SIG-M5 (cell line): ENCODE data around the gene PAIP1.
"Not testable (repeated sequence)": the region's sequence is repeated elsewhere in the genome, so short reads cannot be mapped to it uniquely, and the experiment has no call there.

ENCODE experiments used
- DNase-seq: peaks from one replicate; lab custom pipeline; 2025; lab: John Stamatoyannopoulos, UW

Gene PAIP1, protein sequence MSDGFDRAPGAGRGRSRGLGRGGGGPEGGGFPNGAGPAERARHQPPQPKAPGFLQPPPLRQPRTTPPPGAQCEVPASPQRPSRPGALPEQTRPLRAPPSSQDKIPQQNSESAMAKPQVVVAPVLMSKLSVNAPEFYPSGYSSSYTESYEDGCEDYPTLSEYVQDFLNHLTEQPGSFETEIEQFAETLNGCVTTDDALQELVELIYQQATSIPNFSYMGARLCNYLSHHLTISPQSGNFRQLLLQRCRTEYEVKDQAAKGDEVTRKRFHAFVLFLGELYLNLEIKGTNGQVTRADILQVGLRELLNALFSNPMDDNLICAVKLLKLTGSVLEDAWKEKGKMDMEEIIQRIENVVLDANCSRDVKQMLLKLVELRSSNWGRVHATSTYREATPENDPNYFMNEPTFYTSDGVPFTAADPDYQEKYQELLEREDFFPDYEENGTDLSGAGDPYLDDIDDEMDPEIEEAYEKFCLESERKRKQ

DNA sequence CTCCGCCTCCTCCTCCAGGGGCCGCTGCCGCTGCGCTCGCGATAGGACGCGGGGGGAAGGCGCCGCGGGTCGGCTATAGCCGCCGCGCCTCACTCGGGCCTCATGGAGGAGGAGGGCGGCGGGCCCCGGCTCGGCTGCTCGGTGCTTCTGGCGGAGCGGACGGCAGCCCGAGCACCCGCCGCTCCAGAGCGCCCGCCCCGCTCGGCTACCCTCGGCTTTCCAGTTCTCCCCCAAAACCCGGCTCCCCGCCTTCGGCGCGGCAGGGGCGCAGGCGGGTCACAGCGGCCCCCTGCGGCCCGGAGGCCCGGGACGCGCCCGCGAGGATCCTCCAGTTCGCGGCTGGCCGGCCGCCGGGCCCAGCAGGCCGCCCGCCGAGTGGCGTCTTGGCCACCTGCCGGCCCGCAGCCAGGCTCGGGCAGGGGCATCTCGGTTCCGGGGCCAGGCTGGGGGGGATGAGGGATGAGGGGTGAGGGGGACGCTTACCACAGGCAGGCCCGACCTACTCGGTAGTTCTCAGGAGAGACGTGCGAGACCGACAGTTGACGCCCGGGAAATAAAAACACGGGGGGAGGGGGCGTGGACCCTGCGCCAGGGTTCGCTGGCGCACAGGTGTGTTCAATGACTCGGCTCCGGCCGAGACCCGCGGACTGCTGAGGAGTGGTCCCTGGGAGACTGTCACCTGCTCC lies at the start of gene PAIP1:
Gene PAIP1 (minus strand): TSS at position 221 of the 686 bp plus-strand sequence. CDS start 231 bp downstream, outside the sequence.
- DNase-seq = peak; percentile 40

DNA sequence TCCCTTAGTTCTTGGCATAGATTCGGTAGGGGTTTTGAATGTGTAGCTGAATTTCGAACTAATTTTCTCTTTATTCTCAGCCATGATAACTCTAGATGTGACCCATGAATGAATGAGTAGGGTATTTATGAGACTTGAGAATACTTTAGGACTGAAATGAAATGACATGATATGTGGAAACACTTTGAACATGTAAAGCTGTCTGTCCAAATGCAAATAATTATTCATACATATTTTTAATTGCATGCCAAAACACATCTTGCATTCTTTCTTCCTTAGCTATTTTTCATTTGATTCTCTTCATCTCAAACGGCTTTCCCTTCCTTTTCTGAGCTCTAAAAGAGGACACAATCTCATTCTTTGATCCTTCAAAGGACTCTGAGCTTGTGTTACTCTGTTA lies 49.5 kb upstream of the PAIP1 start:
- DNase-seq = no peak

DNA sequence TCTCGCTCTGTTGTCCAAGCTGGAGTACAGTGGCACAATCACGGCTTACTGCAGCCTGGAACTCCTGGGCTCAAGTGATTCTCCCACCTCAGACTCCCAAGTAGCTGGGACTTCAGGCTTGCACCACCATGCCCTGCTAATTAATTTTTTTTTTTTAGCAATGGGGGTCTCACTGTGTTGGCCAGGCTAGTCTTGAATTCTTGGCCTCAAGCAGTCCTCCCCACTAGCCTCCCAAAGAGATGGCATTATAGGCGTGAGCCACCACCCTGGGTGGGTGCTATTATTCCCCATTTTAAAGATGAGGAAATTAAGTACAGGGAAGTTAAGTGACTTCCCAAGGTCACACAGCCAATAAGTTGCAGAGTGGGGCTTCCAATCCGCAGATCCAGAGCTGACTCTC lies 47.8 kb upstream of the PAIP1 start:
- DNase-seq = no peak

DNA sequence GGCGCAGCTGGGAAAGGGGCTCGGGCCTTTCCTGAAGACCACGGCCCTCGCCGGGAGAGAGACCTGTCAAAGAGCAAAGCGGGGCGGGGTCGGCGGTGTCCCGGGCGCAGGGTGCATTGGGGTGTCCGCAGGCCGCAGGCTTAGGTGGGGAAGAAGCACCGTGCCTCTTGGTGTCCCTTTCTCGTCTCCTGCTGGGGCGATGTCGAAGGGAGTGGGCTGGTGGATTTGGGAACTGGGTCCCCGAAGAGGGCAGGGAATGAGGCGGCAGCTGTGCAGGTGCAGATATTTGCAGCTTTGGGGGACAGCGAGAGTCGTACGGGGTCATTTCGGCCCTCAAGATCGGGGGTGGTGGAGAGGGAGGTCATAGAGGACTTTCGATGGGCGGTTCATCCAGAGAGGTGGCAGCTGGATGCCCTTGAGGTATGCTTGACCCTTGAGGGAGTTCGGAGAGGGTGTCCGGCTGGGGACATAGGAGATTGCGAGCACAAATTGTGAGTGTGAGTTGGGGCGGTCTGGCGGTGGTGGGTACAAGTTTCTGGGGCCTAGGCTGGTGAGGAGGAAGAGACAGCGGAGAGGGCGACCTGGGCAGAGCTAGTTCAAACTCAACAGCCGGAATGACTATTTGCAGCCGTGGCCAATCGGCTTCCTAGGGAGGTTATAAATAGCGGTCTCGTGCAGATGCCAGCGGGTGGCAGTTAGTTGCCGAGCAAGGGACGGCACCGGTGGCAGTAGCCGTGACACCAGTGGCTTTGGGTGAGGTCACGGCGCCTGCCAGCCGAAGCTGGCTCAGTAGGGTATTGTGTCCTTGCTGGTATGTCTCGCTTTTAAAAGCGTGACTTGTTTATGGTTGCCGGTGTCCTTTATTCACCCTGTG lies 46.7 kb upstream of the PAIP1 start:
- DNase-seq = peak; percentile 43

DNA sequence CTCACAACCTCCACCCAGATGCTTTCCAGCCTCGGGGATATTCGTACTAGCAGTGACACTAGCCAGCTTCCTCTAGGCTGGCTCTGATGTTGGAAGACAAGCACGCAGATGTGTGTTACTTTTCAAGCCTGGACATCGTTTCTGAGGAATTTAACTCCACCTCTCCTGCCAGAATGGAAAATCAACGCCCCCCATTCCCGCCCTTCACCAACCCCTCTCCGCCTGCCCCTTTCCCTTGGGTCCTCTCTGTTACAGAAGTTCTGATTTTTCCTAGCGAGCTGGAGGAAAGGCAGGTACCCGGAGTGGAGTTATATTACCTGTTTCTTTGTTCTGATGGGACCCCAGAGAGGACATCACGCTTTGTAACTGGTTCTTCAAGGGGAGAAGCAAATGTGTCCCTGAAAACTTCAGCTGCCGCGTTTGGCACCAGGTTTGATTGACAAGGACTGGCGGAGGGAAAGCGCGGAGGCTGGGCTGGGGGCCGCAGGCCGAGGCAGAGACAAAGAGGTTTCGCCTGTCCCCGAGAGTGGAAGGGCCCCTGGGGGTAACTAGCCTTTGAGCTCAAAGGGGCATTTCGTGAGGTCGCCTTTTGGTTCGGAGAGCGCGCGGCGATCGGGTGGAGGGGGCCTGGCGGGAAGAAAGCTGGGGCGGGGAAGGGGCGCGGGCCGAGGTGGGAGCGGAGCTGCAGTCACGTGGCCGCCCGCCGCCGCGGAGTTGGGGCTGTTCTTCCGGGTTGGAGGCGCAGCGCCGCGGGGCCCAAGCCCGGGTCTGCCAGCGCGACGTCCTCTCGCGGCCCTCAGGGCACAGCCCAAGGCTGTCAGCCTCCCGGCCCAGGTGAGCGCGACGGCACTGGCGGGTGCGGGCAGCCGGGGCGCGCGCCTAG lies 45.8 kb upstream of the PAIP1 start, which contains the start of gene NNT:
Gene NNT (plus strand): TSS at position 720 of the 883 bp plus-strand sequence. CDS start 6,016 bp downstream, outside the sequence.
- DNase-seq = no peak

DNA sequence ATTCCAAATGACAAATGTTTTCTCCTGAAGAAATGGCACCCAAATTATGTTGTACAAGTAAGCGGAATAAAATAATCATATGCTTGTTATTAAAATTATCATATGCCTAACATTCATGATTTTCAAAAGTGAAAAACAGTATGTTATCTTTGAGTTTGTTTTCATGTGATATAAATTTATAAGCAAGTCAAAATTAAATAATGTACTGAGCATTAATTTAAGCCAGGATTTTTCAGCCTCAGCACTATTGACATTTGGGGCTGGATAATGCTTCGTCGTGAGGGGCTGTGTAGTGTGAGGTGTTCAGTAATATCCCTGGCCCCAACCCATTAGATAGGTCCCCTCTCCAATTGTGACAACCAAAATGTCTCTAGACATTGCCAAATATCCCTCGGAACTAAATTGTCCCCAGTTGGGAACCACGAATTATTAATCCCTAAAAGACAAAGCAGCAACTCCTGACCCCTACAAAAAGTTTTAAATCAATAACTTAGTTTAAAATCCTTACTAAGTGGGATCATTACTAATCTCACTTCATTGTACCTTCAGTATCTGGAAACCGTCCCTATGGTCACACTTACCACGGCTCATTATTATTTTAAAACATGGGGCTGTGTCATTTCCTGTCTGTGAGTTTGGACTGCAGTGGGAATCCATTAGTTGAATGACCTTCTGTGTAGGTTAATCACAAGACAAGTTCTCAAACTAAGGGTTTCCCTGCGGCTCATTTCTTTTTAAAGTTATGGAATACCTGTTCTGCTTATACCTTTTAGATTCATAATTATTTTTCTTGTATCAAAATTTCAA lies 44.8 kb upstream of the PAIP1 start:
- DNase-seq = no peak

DNA sequence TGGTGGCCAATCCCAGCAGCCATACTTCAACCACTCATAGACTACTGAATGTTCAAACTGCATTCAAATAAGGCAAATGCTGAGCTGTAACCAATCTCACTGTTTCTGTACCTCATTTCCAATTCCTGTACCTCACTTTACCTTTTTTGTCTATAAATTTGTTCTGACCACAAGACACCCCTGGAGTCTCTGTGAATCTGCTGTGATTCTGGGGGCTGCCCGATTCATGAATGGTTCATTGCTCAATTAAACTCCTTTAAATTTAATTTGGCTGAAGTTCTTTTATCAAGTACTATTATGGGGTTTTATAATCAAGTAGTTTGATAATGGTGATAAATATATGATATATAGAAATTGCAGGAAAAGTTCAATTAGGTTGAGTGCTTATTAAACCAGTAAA lies 42.0 kb upstream of the PAIP1 start:
- not testable (repeated sequence) for DNase-seq

DNA sequence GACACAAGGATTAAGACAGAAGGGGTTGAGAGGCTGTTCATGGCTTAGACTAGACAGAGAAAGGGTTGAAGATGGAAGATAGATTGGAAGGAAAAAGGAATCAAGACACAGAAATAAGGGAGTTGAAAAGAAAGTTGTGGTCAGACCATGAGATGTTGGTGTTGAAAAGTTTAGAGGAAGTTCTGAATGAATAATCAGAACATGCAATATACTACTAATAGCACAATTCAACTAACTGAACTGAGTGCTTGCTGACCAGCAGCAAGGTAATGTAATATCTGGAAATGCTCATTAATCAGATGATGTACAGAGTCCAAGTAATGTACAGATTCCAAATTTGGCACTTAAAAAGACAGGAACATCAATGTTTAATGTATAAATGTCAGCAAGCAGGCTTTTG lies 35.5 kb upstream of the PAIP1 start:
- DNase-seq = no peak

DNA sequence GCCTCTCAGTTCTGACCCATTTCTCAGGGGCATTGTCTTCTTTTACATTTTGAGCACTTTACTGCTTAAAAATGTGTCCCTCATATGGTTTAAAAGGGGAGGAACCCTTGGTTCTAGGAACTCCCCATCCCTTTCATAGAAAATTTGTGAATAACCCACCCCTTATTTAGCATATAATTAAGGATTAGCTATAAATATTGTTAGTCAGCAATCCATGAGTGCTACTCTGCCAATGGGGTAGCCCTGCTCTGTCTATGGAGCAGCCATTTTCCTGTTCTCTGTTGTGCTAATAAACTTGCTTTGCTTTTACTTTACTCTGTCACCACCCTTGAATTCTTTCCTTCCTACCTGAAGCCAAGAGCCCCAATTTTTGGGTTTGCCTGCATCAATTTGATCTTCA lies 33.8 kb upstream of the PAIP1 start:
- no peak for DNase-seq

DNA sequence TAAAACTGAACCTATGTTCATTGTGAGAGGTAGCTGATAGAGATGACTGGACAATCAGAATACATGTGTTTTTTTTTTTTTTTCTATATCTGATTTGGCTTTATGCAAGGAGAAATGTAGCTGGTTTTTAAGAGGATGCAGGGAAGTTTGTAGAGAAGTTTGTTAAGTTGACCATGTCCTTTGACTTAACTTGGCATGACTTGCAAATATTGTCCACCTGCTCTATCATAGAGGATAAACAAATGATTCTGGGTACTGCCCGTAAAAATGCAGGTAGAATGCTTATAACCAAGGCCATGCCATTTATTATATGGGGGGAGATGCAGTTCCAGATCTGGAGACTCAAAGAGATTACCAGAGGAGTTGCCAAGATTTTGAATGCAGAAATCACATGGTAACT lies 32.4 kb upstream of the PAIP1 start:
- DNase-seq = no peak

DNA sequence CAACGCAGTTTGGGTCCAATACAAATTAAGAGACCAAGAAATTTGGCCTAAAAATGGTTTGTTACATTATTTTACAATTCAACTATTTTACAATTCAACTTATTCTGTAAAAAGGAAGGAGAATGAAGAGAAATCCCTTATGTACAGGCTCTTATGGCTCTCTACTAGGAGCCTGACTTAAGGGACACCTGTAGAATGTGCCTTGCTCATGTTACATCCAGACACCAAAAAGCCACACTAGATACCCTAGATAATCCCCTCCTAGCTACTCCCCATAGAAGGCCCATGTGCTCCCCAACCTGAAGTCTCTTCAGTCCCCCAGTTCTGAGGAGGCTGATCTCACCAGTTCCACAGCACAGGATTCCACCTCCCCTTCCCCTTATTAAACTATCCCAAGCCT lies 32.0 kb upstream of the PAIP1 start:
- DNase-seq = no peak

DNA sequence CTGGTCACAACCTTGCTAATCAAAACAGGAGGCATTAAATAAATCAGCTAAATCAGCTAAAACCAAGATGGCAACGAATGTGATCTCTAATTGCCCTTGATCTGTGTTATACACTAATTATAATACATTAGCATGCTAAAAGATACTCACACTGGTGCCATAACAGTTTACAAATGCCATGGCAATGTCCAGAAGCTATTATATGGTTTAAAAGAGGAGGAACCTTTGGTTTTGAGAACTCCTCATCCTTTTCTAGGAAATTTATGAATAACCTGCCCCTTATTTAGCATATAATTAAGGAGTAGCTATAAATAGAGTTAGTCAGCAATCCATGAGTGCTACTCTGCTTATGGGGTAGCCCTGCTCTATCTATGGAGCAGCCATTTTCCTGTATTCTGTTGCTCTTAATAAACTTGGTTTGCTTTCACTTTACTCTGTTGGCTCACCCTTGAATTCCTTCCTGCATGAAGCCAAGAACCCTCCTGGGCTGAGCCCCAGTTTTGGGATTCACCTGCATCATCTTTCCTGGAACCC lies 27.4 kb upstream of the PAIP1 start:
- DNase-seq = no peak

DNA sequence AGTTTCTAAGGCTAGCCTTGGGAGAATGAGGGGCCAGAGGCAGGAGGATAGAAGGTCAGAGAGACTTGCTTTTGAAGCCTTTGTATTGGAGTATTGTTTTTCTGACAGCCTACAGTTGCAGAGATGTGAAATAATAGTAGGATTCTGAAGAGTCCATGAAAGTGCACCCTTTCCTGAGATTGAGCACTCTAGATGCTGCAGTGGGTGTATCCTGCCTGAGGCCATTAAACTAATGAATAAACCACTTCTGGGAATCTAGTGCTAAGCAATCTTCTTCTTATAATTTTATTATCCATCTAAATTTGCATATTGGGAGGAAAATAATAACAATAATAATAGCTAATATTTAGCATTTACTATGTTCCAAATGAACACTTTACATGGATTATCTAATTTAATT lies 26.8 kb upstream of the PAIP1 start:
- DNase-seq = no peak

DNA sequence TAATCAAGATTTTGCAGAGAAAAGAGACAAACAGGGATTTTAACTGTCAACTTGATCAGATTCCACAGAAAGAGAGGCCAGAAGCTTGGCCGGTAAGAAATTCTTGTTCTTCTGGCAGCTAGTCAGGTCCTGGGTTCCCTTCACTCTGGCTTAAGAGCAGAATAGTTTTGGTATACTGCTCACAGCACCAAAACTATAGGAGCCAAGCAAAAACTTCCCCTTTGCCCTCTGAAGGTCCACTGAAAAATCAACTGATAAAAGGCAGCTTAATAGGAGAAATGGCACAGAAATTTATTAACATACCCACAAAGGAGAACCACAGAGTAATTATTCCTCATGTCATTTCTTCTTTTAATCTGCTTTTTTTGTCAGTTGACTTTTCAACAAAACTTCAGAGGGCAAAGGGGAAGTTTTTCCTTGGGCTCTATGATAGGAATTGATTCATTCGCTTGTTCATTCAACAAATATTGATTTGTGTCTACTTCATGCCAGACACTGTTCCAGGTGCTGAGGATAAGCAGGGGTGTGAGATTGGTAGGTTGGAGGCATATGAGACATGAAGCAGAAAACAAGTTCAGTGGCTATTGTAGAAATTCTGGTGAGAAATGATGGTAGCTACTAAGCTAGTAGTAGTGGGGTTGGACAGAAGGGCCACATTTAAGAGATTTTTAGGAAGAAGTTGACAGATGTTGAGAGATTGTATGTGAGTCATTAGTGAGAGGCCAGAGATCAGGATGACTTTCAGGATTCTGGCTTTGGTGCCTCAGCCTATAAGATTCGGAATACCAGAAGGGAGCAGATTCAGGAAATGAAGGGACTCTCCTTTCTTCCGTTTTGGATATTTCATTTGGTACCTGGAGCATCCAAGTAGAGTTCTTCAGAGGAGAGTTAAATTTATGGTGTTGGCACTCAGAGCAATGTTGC lies 25.5 kb upstream of the PAIP1 start:
- no peak for DNase-seq

DNA sequence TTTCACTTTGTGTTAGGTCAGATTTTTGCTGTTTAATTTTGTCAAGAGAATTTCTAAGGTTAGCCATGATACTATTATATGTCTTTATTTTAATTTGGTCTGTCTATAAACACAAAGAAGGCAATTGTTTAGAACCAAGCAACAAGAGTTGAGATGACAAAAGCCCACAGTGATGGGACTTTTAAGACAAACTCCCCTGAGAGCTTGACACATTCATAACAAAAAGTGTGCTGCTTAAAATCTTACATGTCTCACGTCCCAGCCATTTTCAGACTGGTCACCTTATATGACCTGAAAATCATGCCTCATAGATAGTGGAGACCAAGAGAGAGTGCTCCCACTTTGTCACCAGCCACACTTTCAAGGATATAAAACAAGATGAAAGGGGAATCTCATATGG lies 24.5 kb upstream of the PAIP1 start:
- no peak for DNase-seq

DNA sequence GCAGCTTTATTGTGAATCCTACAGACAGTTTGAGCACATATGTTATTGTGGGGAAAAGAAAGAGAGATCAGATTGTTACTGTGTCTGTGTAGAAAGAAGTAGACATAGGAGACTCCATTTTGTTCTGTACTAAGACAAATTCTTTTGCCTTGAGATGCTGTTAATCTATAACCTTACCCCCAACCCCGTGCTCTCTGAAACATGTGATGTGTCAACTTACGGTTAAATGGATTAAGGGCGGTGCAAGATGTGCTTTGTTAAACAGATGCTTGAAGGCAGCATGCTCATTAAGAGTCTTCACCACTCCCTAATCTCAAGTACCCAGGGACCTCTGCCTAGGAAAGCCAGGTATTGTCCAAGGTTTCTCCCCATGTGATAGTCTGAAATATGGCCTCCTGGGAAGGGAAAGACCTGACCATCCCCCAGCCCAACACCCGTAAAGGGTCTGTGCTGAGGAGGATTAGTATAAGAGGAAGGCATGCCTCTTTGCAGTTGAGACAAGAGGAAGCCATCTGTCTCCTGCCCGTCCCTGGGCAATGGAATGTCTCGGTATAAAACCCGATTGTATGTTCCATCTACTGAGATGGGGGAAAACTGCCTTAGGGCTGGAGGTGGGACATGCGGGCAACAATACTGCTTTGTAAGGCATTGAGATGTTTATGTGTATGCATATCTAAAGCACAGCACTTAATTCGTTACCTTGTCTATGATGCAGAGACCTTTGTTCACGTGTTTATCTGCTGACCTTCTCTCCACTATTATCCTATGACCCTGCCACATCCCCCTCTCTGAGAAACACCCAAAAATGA lies 23.7 kb upstream of the PAIP1 start:
- not testable (repeated sequence) for DNase-seq

DNA sequence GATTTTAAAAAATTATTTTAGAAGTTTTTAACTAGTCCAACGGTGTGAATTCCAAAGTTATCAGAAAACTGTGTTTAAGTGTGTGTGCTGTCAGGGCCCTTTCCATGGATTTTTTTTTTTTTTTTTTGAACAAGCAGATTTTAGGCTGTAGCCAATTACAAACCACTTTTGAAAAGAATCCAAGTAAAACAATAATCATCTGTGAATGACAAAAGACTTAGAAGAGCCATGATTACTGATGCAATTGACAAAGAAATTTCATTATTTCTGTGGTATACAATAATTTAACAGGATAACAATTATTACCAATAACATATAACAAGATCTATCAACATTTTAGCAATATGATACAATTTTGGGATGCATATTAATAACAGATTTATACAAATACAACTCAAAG lies 16.2 kb upstream of the PAIP1 start:
- no peak for DNase-seq

DNA sequence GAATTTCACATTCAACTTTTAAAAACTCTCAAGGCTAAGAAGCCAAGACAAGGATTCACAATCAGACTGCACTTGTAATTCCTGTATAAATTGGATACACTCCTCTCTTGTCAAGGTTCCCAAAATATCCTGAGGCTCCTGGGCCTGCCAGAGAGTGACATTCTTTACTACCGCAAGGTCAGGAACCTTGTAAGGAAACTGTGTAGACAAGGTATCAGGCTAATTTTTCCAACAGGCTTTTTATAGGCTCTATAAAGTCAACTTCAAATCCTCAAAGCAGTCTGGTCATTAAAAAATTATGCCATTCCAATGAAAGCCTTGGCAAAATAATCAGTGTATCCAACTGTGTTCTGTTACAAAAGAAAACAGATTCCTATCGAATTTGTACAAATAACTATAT lies 15.5 kb upstream of the PAIP1 start:
- DNase-seq = no peak
